Suprapubic skin (tissue), 4 donors: Measurements from ENCODE around the gene ACVR1B. TPM values are rescaled to one million over a fixed set of nuclear protein-coding genes. Genes with fewer than 3 reads are reported as not detected.
A peak's percentile ranks its signal among the peaks of the same experiment; 100 is the strongest.

Source experiments
- DNase-seq, 2 donors: peaks; one replicate each; pipeline ENCODE4 v3.0.0-alpha.2; 2019; ENCODE audit warnings: low spot score in 2 of 2
- H3K27ac ChIP-seq: fragments of 200-600 bp; sonication (generic); one replicate; pipeline ENCODE4 v1.5.1; 2019
- H3K27me3 ChIP-seq: fragments of 200-600 bp; sonication (generic); one replicate; pipeline ENCODE4 v1.5.1; 2019
- H3K36me3 ChIP-seq: fragments of 200-600 bp; sonication (generic); one replicate; pipeline ENCODE4 v1.5.1; 2019
- H3K4me1 ChIP-seq: fragments of 200-600 bp; sonication (generic); one replicate; pipeline ENCODE4 v1.5.1; 2019
- H3K4me3 ChIP-seq: fragments of 200-600 bp; sonication (generic); one replicate; pipeline ENCODE4 v1.5.1; 2019; ENCODE audit warnings: mild to moderate bottlenecking
- H3K9me3 ChIP-seq: fragments of 200-600 bp; sonication (generic); one replicate; pipeline ENCODE4 v1.5.1; 2019
- EP300 ChIP-seq: sonication (generic); formaldehyde crosslinking; IDR thresholded peaks from one replicate; pipeline ENCODE4 v1.6.1; 2017; ENCODE audit warnings: antibody characterized with exemption
- POLR2A ChIP-seq, 2 donors: fragments of 450-650 bp; IDR thresholded peaks; one replicate each; pipeline ENCODE4 v1.6.1; 2017; ENCODE audit warnings: antibody characterized with exemption in 2 of 2, mild to moderate bottlenecking in 2 of 2, moderate library complexity in 2 of 2
- POLR2AphosphoS5 ChIP-seq, 3 donors: sonication (generic); formaldehyde crosslinking; IDR thresholded peaks; one replicate each; pipeline ENCODE4 v1.6.1; 2017; ENCODE audit warnings: antibody characterized with exemption in 3 of 3
- WGBS: methylation state at CpG from one replicate; pipeline ENCODE4 v1.1.5; 2018; 5-methylcytosine and 5-hydroxymethylcytosine counted together
- total RNA-seq, 4 donors: library from RNA; depleted of rRNA; stranded (reverse); fragments of >200 nt; gene quantifications; one replicate each; pipeline ENCODE4 v1.1.0, GENCODE V29; 2016
- TF ChIP-seq, protein P1 (sequence below), 2 donors: fragments of 200-600 bp in 1 of 2; fragments of 450-650 bp in 1 of 2; sonication (generic) in 1 of 2; IDR thresholded peaks; one replicate each; pipeline ENCODE4 v1.5.1; 2016 to 2019; ENCODE audit warnings: antibody characterized with exemption in 2 of 2, mild to moderate bottlenecking in 1 of 2, moderate library complexity in 1 of 2

Gene ACVR1B
- total RNA-seq, 4 donors from 2014 or later = 40.5 to 103 (median 57.3) TPM

DNA sequence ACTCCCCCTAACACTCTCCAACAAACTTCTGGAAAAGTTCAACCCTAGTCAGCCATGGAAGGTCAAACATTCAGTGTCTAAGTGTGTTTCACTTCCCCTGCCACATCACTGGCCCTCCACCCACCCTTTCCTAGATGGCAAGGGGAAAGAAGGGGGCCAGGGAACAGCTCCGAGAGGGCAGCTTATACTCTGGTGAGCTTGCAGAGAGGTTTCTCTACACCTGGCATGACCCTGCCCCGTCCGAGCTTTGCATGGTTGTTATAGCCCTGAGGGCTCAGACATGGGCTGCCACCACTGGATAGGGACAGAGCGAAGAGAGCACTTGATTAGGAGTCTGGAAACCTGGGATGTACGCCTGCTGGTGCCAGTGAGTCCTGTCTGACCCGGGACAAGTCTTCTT is 40.2 kb upstream of the ACVR1B start:
- 83% methylated on average over 6 of the region's 6 CpGs for WGBS
- Histone ChIP-seq H3K36me3 (peaks cover 9% of the 10 kb centered on the region), H3K27ac (peak overlapping the region; percentile 7), H3K27me3 (peaks cover 11% of the 10 kb centered on the region), H3K4me3 (no peak overlapping the region), H3K4me1 (peaks cover 71% of the 10 kb centered on the region), H3K9me3 (no peaks in the 10 kb centered on the region)
- peak in 1 of 2 donors; percentile 56 for DNase-seq
- TF ChIP-seq POLR2A (IDR thresholded peaks at IDR 0.05) (no peak), EP300 (no peak), POLR2AphosphoS5 (IDR thresholded peaks at IDR 0.05) (no peak)
- TF ChIP-seq, protein P1, sequence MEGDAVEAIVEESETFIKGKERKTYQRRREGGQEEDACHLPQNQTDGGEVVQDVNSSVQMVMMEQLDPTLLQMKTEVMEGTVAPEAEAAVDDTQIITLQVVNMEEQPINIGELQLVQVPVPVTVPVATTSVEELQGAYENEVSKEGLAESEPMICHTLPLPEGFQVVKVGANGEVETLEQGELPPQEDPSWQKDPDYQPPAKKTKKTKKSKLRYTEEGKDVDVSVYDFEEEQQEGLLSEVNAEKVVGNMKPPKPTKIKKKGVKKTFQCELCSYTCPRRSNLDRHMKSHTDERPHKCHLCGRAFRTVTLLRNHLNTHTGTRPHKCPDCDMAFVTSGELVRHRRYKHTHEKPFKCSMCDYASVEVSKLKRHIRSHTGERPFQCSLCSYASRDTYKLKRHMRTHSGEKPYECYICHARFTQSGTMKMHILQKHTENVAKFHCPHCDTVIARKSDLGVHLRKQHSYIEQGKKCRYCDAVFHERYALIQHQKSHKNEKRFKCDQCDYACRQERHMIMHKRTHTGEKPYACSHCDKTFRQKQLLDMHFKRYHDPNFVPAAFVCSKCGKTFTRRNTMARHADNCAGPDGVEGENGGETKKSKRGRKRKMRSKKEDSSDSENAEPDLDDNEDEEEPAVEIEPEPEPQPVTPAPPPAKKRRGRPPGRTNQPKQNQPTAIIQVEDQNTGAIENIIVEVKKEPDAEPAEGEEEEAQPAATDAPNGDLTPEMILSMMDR (IDR thresholded peaks at IDR 0.05) = no peak

DNA sequence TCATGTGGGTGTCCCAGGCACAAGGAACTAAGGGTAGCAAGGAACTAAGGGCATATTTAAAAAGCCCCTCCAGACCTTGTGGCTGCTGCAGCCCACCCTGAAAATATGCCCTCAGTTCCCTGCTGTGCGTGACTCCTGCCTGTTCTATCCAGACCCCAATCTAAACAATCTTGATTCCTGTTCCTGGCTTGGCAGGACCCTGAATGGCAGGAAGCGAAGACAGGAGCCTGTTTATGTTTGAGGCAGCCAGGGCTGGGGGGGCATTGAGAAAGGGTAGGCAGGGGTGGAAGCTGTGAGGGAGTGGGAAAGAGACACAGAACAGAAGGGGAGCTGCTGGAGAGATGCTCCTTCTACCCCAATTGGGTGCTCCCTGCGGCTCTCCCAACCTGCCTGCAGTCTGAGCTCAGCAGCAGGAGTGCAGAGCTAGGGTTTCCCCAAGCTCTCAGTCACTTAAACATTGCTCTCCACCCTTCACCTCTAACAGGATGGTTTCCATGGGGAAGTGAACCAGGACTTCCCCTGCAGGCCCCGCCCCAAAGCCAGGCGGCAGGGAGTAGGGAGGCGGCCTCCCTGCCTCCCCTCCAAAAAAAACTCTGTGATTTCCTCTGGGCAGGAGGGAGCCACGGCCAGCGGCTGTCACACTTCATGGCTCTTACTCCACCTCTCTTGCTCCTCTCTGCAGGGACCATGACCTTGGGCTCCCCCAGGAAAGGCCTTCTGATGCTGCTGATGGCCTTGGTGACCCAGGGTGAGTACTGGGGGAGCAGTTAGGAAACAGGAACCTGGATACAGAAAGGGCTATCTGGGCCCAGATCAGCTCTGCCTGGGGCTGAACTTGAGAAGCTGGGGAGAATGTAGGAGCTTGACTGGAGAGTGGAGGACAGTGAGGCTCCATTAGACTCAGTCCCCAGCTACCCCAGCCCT is 39.4 kb upstream of the ACVR1B start:
- peaks cover 64% of the 10 kb centered on the region for H3K4me1 ChIP-seq
- peak overlapping the region; percentile 28 for H3K4me3 ChIP-seq
- H3K27me3 ChIP-seq = peaks cover 8% of the 10 kb centered on the region

DNA sequence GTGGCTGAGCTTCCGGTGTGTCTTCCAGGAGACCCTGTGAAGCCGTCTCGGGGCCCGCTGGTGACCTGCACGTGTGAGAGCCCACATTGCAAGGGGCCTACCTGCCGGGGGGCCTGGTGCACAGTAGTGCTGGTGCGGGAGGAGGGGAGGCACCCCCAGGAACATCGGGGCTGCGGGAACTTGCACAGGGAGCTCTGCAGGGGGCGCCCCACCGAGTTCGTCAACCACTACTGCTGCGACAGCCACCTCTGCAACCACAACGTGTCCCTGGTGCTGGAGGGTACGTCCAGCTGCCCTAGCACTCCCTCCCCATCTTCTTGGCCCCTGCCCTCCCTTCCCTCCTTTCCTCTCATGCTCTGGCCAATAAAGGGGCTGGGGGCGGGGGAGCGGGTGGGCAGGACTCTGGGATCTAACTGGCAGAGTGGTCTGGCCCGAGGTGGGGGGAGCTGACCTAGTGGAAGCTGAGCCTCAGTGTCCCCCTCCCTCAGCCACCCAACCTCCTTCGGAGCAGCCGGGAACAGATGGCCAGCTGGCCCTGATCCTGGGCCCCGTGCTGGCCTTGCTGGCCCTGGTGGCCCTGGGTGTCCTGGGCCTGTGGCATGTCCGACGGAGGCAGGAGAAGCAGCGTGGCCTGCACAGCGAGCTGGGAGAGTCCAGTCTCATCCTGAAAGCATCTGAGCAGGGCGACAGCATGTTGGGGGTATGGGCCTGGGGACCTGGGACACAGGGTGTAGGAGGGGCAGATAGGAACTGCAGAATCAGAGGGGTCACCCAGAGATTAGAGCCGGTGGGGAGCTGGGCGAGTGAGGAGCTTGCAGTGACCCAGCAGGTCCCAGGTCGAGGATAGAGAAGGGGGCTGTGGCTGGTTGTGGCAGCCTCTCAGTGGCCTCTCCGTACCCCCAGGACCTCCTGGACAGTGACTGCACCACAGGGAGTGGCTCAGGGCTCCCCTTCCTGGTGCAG is 38.1 kb upstream of the ACVR1B start:
- Histone ChIP-seq H3K27me3 (no peaks in the 10 kb centered on the region), H3K36me3 (peaks cover 9% of the 10 kb centered on the region), H3K4me3 (peak overlapping the region; percentile 28), H3K9me3 (no peaks in the 10 kb centered on the region), H3K4me1 (peaks cover 61% of the 10 kb centered on the region), H3K27ac (no peak overlapping the region)
- DNase-seq = peak in 1 of 2 donors; percentile 64
- 79% methylated on average over 25 of the region's 30 CpGs for WGBS
- TF ChIP-seq POLR2AphosphoS5 (IDR thresholded peaks at IDR 0.05) = no peak
- no peak for TF ChIP-seq POLR2A (IDR thresholded peaks at IDR 0.05)
- TF ChIP-seq, protein P1 (IDR thresholded peaks at IDR 0.05) = no peak
- no peak for TF ChIP-seq EP300

More for the DNA sequence above, 39.4 kb upstream of the ACVR1B start:
- Histone ChIP-seq H3K36me3 (peaks cover 9% of the 10 kb centered on the region), H3K27ac (peak overlapping the region; percentile 19), H3K9me3 (no peaks in the 10 kb centered on the region)
- WGBS = 26% methylated on average over 4 of the region's 8 CpGs
- TF ChIP-seq, protein P1 (IDR thresholded peaks at IDR 0.05) = no peak
- no peak for TF ChIP-seq POLR2AphosphoS5 (IDR thresholded peaks at IDR 0.05)
- no peak for TF ChIP-seq EP300
- TF ChIP-seq POLR2A (IDR thresholded peaks at IDR 0.05) = no peak
- peak in 1 of 2 donors; percentile 71 for DNase-seq

DNA sequence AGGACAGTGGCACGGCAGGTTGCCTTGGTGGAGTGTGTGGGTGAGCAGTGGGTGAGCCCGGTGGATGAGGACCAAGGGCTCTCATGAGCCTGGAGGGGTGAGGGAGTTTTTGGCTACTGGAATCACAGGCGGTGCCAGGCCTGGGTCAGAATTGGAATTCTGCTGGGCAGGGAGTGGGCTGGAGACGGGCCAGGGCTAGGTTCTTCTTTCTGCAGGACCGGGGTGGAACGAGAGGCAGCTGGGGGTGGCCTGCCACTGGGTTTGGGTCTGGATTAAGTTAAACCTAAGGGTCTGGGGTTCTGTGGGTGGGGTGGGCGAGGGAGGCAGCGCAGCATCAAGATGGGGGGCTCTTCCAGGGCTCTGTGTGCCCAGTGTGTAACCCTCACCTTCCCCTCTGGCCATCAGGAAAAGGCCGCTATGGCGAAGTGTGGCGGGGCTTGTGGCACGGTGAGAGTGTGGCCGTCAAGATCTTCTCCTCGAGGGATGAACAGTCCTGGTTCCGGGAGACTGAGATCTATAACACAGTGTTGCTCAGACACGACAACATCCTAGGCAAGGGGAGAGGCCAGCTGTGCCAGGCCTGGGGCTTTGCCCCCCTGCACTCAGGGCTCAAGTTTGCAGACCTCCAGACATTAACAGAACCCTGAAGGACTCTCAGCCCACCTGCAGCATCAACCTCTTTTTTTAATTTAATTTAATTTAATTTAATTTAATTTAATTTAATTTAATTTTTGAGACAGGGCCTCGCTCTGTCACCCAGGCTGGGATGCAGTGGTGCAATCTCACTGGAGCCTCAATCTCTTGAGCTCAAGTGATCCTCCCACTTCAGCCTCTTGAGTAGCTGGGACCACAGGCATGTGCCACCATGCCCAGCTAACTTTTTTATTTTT is 37.2 kb upstream of the ACVR1B start:
- WGBS = 76% methylated on average over 17 of the region's 17 CpGs
- DNase-seq = peak in 1 of 2 donors; percentile 47
- H3K27ac ChIP-seq = no peak overlapping the region
- H3K36me3 ChIP-seq = peaks cover 16% of the 10 kb centered on the region
- H3K27me3 ChIP-seq = no peaks in the 10 kb centered on the region
- no peak overlapping the region for H3K4me3 ChIP-seq
- TF ChIP-seq EP300 (no peak), POLR2A (IDR thresholded peaks at IDR 0.05) (no peak), POLR2AphosphoS5 (IDR thresholded peaks at IDR 0.05) (no peak)
- TF ChIP-seq, protein P1 (IDR thresholded peaks at IDR 0.05) = no peak
- no peaks in the 10 kb centered on the region for H3K9me3 ChIP-seq
- H3K4me1 ChIP-seq = peaks cover 52% of the 10 kb centered on the region
